HG02884 (cell line): ENCODE results near the gene RRP1.

Experiments
- ATAC-seq: cut with Tn5 transposase; IDR thresholded peaks from one replicate; pipeline ENCODE4 v1.9.1; 2021; ENCODE audit warnings: mild to moderate bottlenecking, moderate library complexity; ENCODE audit not compliant: unreplicated experiment

RRP1 gene, protein sequence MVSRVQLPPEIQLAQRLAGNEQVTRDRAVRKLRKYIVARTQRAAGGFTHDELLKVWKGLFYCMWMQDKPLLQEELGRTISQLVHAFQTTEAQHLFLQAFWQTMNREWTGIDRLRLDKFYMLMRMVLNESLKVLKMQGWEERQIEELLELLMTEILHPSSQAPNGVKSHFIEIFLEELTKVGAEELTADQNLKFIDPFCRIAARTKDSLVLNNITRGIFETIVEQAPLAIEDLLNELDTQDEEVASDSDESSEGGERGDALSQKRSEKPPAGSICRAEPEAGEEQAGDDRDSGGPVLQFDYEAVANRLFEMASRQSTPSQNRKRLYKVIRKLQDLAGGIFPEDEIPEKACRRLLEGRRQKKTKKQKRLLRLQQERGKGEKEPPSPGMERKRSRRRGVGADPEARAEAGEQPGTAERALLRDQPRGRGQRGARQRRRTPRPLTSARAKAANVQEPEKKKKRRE

GRCh38 chr21:43789276-43790009, at the start of gene RRP1:
TSS of gene RRP1 (plus strand) at chr21:43789577. CDS start at chr21:43789630, 53 bp downstream.
- peak; percentile 81 for ATAC-seq

GRCh38 chr21:43739621-43740435, 49.5 kb upstream of the RRP1 start:
- ATAC-seq, result no peak

DNA sequence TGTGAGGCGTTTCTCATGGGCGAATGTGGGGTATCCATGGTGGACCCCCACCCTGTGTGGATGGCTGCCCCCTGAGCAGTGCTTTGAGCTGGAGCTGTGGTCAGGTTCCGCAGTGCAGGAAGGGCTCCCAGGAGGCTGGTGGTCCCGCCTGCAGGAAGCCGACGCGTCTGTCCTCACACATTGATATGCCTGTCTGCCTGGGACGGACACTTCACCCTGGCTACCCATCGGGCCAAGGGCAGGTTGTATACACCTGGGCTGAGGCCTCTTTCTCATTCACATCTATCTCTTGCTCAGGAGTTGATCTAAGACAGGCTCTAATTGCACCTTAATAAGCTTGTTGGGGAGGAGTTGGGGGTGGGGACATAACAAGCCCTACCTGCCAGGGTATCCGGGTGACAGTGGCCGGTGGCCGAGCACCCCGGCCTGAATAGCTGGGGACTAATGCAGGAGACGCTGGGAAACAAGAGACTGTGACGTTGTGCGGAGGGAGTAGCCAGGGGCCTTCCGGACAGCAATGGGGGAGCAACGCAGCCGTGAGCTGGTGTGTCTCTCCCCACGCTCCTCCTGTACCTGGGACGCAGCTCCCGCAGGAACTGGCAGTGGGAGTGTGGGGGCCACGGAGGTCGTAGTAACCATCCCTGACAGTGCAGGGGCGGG, 48.8 kb upstream of the RRP1 start:
- no peak for ATAC-seq

DNA sequence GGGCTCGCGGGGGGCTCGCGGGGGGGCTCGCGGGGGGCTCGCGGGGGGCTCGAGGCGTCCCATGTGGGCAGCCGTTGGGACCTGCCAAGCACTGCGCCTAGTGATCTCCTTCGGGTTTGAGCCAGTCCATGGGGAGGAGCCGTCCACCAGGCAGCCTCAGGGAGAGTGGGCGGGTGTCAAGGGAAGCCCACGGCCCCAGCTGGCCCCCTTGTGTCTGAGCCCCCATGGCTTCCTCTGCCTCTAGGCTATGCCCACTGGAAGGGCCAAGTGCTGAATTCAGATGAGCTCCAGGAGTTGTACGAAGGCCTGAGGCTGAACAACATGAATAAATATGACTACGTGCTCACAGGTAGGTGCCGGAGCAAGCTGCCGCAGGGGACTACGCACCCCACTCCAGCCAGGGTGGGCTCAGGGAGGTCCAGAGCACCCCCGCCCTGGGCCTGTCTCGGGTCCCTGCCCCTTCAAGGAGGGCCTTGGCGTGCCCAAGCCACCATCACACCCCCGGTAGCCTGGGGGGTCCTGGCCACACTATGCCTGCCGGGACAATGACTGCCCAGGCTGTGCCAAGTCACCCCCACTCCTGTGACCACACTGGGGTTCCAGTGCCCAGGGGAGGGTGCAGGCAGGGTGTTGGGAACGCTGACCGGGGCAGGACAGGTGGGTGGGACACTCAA, 47.8 kb upstream of the RRP1 start:
- ATAC-seq, result no peak

DNA sequence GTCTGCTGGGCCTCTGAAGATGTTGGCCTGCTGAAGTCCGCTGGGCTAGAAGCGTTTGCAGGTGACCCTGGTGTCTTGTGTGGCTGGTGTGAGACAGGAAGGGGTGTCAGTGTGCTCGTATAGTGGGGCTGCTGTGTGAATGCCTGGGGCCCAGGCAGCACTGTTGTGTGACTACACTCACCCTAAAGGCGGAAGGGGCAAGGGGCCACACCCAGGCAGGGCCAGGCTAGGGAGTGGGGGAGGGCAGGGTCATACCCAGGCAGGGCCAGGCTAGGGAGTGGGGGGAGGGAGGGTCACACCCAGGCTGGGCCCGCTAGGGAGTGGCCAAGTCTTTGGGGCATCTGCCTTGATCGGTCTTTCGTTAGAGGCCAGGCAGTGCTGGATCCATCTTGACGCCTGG, 45.4 kb upstream of the RRP1 start:
- no peak for ATAC-seq

- no peak for ATAC-seq
These were observed 44.7 kb upstream of the RRP1 start for GRCh38 chr21:43744725-43745124.

GRCh38 chr21:43745772-43746517, 43.4 kb upstream of the RRP1 start:
- ATAC-seq, result no peak

GRCh38 chr21:43748622-43749021, 40.8 kb upstream of the RRP1 start:
- ATAC-seq, result no peak

- no peak for ATAC-seq
These were observed 39.6 kb upstream of the RRP1 start for GRCh38 chr21:43749651-43750262.

DNA sequence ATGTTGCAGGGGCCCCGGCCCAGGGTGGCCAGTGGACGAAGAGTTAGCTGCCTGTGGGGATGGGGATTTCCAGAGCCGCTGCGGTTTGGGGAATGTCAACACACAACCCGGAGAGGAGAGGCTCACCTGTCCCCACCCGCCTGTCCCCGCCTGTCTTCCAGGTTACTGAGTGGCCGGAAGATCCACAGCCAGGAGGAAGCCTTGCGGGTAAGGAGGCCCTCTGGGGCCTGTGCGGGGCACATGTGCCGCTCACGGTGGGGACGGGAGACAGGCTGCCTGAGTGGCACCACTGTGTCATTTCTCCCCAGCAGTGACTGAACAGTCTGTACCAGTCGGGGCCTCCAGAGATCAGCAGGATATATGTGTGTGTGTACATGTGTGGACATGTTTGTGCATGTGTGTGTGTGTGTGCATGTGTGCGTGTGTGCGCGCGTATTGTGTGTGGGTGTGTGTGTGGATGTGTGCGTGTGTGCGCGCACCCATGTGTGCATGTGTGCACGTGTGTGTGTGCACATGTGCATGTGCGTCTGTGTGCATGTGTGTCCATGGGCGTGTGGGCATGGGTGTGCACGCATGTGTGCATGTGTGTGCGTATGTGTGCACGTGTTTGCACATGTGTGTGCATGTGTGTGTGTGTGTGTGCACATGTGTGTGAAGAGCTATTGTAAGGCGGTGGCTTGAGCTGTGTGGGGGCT, 38.9 kb upstream of the RRP1 start:
- no peak for ATAC-seq

DNA sequence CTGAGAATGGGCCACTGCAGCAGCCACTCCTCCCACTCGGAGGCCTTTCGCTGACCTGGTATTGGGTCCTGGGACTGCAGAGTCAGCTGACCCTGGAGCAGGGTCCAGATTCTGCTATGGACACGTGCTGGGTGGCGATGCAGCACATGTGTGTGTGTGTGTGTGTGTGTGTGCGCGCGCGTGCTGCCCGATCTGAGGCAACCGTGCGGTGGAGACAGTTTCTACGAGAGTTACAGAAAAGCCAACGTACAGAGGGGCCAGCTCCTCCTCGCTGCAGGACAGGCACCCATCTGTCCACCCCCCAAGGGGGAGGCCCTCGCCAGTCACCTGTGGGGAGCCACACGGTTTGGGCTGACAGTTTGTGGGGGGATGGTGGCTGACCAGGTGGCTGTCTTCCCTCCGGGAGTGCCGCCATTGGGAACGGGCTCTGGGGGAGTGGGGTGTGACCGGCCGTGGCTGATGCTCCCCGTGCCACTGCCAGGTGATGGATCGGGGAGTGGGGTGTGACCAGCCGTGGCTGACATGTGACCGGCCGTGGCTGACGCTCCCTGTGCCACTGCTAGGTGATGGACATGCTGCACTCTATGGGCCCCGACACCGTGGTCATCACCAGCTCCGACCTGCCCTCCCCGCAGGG, 37.3 kb upstream of the RRP1 start:
- no peak for ATAC-seq

DNA sequence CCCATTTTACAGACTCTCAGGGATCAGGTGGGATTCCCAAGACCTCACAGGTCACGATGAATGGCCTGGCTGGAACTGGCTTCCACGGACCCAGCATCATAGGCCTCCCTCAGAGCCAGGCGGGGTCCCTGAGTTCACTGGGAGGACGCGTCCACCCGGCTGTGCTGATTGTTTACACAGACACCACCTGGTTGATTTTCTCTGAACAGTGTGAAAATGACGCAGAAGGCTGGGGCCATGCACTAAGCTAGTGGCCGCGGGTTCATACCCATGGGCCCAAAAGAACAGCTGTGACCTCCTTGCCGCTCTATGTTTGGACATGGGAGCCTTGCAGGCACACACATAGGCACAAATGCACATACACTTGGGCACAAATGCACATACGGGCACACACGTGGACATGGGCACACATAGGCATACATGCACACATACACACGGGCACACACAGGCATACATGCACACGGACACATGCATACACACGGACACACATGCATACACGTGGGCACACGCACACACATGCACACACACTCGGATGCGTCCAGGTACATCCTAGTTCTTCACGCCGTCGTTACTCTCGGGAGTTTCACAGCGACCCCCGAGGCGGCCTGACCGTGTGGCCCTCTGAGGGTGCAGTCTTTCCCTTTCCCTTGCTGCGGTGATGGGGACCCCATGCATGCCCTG, 36.5 kb upstream of the RRP1 start:
- ATAC-seq, result no peak

DNA sequence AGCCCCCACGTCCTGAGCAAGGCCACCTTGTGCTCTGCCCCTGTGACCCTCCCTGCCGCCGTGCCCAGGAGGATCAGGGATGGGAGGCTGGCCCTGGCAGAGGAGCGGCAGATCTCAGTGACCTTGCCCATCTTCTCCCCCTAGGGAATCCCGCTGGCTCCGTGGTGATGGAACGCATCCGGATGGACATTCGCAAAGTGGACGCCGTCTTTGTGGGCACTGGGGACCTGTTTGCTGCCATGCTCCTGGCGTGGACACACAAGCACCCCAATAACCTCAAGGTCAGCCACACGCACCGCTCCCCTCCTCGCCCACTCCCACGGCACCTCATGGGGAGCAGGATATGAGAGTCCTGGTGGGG, 36.0 kb upstream of the RRP1 start:
- ATAC-seq, result no peak

- ATAC-seq, result no peak
These were observed 34.2 kb upstream of the RRP1 start for GRCh38 chr21:43754948-43755781.

GRCh38 chr21:43755820-43756594, 33.4 kb upstream of the RRP1 start:
- no peak for ATAC-seq

GRCh38 chr21:43757601-43758000, 31.8 kb upstream of the RRP1 start:
- ATAC-seq, result no peak
